PFSK-1 (cell line): ENCODE results near the gene ZNF598.

Experiments
- FOXP2 ChIP-seq: optimal IDR thresholded peaks from 2 replicates; pipeline ENCODE3; 2011; ENCODE audit warnings: borderline replicate concordance, control low read depth, inconsistent platforms; ENCODE audit not compliant: insufficient read depth; ENCODE audit errors: extremely low read length, extremely low read depth
- POLR2AphosphoS5 ChIP-seq: IDR thresholded peaks from 2 replicates; pipeline ENCODE4 v1.6.1; 2012; ENCODE audit warnings: low read depth, mild to moderate bottlenecking, control low read depth, low read length, moderate library complexity
- REST ChIP-seq, 2 experiments: IDR thresholded peaks; 2 replicates each; pipeline versions ENCODE4 v1.6.1 to v1.8.0; 2011 to 2012; ENCODE audit warnings: low read depth in 2 of 2, low read length in 2 of 2, control low read depth in 1 of 2, inconsistent platforms in 1 of 2, mild to moderate bottlenecking in 1 of 2, moderate library complexity in 1 of 2; ENCODE audit not compliant: insufficient read depth in 1 of 2
- SIN3A ChIP-seq: IDR thresholded peaks from 2 replicates; pipeline ENCODE4 v1.6.1; 2012; ENCODE audit warnings: mild to moderate bottlenecking, low read length, moderate library complexity, borderline replicate concordance; ENCODE audit not compliant: insufficient read depth
- TAF1 ChIP-seq: IDR thresholded peaks from 2 replicates; pipeline ENCODE4 v1.6.1; 2012; ENCODE audit warnings: low read length, control low read depth, borderline replicate concordance; ENCODE audit not compliant: insufficient read depth

The ZNF598 gene

GRCh38 chr16:1966460-1966859 lies 43.2 kb downstream of the ZNF598 start, which contains the start of gene RNF151:
RNF151 (plus strand) TSS chr16:1966856; CDS start chr16:1966882, 26 bp downstream.
- TF ChIP-seq TAF1, result no peak
- no peak for TF ChIP-seq REST (IDR thresholded peaks at IDR 0.05; ENCODE audit: insufficient read depth in 1 of 2, low read depth in 2 of 2, low read length in 2 of 2)
- no peak for TF ChIP-seq FOXP2
- TF ChIP-seq POLR2AphosphoS5, result no peak
- TF ChIP-seq SIN3A, result no peak

GRCh38 chr16:1965396-1966001 lies 44.1 kb downstream of the ZNF598 start:
- TF ChIP-seq SIN3A, result no peak
- TF ChIP-seq REST (IDR thresholded peaks at IDR 0.05; ENCODE audit: insufficient read depth in 1 of 2, low read depth in 2 of 2, low read length in 2 of 2), result no peak
- TF ChIP-seq POLR2AphosphoS5, result no peak
- no peak for TF ChIP-seq FOXP2

- TF ChIP-seq TAF1 (peak; percentile 99), SIN3A (peak; percentile 44; the same call in 1 of the 2 replicates), REST (IDR thresholded peaks at IDR 0.05; ENCODE audit: insufficient read depth in 1 of 2, low read depth in 2 of 2, low read length in 2 of 2) (peak; percentile 53 to 58; a peak in 1 of 4 replicates), POLR2AphosphoS5 (peak; percentile 100), FOXP2 (no peak)
Observed at GRCh38 chr16:1964506-1965395, 44.9 kb downstream of the ZNF598 start, which contains the start of gene RPS2. RPS2 (minus strand) TSS chr16:1964826; CDS start chr16:1964625, 201 bp downstream.

- no peak for TF ChIP-seq FOXP2
- 0 out of 2 replicates have a peak, but pooled peaks have one; percentile 4 for TF ChIP-seq POLR2AphosphoS5
Observed at GRCh38 chr16:1963806-1964505, 45.7 kb downstream of the ZNF598 start.
